WTC11 (cell line): Measurements from ENCODE around the gene MAGI2.

ENCODE experiments used
- CREM ChIP-seq: sonication (generic); formaldehyde crosslinking; IDR thresholded peaks from 2 replicates; pipeline ENCODE4 v1.8.1; 2022; ENCODE audit warnings: mild to moderate bottlenecking, missing genetic modification reagents, moderate library complexity
- CTCF ChIP-seq: fragments of 200-600 bp; IDR thresholded peaks from 2 replicates; pipeline ENCODE4 v1.8.0; 2022; ENCODE audit warnings: antibody characterized with exemption
- ESRRA ChIP-seq: sonication (generic); formaldehyde crosslinking; IDR thresholded peaks from 2 replicates; pipeline ENCODE4 v1.8.1; 2022; ENCODE audit warnings: mild to moderate bottlenecking, missing genetic modification reagents, borderline replicate concordance
- FOXP1 ChIP-seq: sonication (generic); formaldehyde crosslinking; IDR thresholded peaks from 2 replicates; pipeline ENCODE4 v1.8.0; 2022; ENCODE audit warnings: missing genetic modification reagents, mild to moderate bottlenecking, moderate library complexity, borderline replicate concordance
- HMGA2 ChIP-seq: fragments of 250-450 bp; sonication (Bioruptor Pico); IDR thresholded peaks from 2 replicates; pipeline ENCODE4 v1.4.0; 2021; ENCODE audit warnings: mild to moderate bottlenecking, moderate library complexity
- SMAD3 ChIP-seq: sonication (generic); formaldehyde crosslinking; IDR thresholded peaks from 2 replicates; pipeline ENCODE4 v1.8.0; 2022; ENCODE audit warnings: missing genetic modification reagents, mild to moderate bottlenecking, borderline replicate concordance
- SP1 ChIP-seq: sonication (generic); formaldehyde crosslinking; conservative IDR thresholded peaks from 2 replicates; pipeline ENCODE4 v1.8.1; 2022; ENCODE audit warnings: missing genetic modification reagents
- ZNF423 ChIP-seq: fragments of 250-450 bp; sonication (Bioruptor Pico); IDR thresholded peaks from 2 replicates; pipeline ENCODE4 v2.1.2; 2022; ENCODE audit warnings: mild to moderate bottlenecking, moderate library complexity

GRCh38 chr7:78985509-78985908 is 468.0 kb downstream of the MAGI2 start:
- TF ChIP-seq SMAD3 (CRISPR knock-in tag) (no peak), CTCF (no peak), ZNF423 (CRISPR knock-in tag) (no peak), HMGA2 (CRISPR knock-in tag) (no peak), SP1 (no peak), ESRRA (CRISPR knock-in tag) (no peak), CREM (CRISPR knock-in tag) (no peak), FOXP1 (CRISPR knock-in tag) (no peak)
